OCI-LY3 (cell line): ENCODE measurements around the gene MLH1.

Experiments used
- H2AFZ ChIP-seq: fragments of 200-600, 300-600 bp; shearing (Covaris generic); 2 replicates; pipeline ENCODE4 v1.6.0; 2014; ENCODE audit warnings: antibody characterized with exemption, low read depth, low read length
- H3K27ac ChIP-seq: fragments of 200-600, 300-600 bp; sonication (generic); 2 replicates; pipeline ENCODE4 v1.5.1; 2014; ENCODE audit warnings: mild to moderate bottlenecking, low read length, moderate library complexity, mixed read lengths
- H3K27me3 ChIP-seq: fragments of 200-600, 300-600 bp; sonication (generic); 2 replicates; pipeline ENCODE4 v1.6.1; 2014; ENCODE audit warnings: low read depth, low read length, mixed read lengths
- H3K36me3 ChIP-seq: fragments of 200-600, 300-600 bp; sonication (generic); replicated peaks from 2 replicates; pipeline ENCODE3; 2014; ENCODE audit warnings: low read depth, low read length, mixed read lengths
- H3K4me1 ChIP-seq: fragments of 300-600, 200-600 bp; sonication (generic); 2 replicates; pipeline ENCODE4 v1.6.1; 2014; ENCODE audit warnings: low read length, mixed read lengths
- H3K4me2 ChIP-seq: fragments of 200-600, 300-600 bp; sonication (generic); 2 replicates; pipeline ENCODE4 v1.6.1; 2014; ENCODE audit warnings: low read length, mixed read lengths
- H3K4me3 ChIP-seq: fragments of 300-600, 200-600 bp; sonication (generic); 2 replicates; pipeline ENCODE4 v1.5.1; 2014; ENCODE audit warnings: antibody characterized with exemption, mild to moderate bottlenecking, low read length, moderate library complexity
- H3K79me2 ChIP-seq: fragments of 300-600, 200-600 bp; shearing (Covaris generic); 2 replicates; pipeline ENCODE4 v1.6.1; 2014; ENCODE audit warnings: mild to moderate bottlenecking, low read length, mixed read lengths
- H3K9ac ChIP-seq: fragments of 300-600, 200-600 bp; shearing (Covaris generic); 2 replicates; pipeline ENCODE4 v1.6.0; 2014; ENCODE audit warnings: mild to moderate bottlenecking, low read length, moderate library complexity
- H3K9me3 ChIP-seq: fragments of 200-600, 300-600 bp; shearing (Covaris generic); 2 replicates; pipeline ENCODE4 v1.6.1; 2014; ENCODE audit warnings: low read length, mixed read lengths; ENCODE audit not compliant: insufficient read depth
- H4K20me1 ChIP-seq: fragments of 200-600, 300-600 bp; sonication (generic); 2 replicates; pipeline ENCODE4 v1.6.1; 2016; ENCODE audit warnings: low read length, mixed read lengths; ENCODE audit not compliant: insufficient read depth
- EZH2phosphoT487 ChIP-seq: fragments of 200-600 bp; shearing (Covaris generic); IDR thresholded peaks from 2 replicates; pipeline ENCODE4 v1.6.1; 2018; ENCODE audit warnings: antibody characterized with exemption, mixed run types, low read depth
- TF ChIP-seq, protein P1 (sequence below): fragments of 200-600, 300-600 bp; sonication (generic); IDR thresholded peaks from 2 replicates; pipeline ENCODE4 v1.5.1; 2014; ENCODE audit warnings: antibody characterized with exemption, low read length, low read depth

MLH1 gene

DNA sequence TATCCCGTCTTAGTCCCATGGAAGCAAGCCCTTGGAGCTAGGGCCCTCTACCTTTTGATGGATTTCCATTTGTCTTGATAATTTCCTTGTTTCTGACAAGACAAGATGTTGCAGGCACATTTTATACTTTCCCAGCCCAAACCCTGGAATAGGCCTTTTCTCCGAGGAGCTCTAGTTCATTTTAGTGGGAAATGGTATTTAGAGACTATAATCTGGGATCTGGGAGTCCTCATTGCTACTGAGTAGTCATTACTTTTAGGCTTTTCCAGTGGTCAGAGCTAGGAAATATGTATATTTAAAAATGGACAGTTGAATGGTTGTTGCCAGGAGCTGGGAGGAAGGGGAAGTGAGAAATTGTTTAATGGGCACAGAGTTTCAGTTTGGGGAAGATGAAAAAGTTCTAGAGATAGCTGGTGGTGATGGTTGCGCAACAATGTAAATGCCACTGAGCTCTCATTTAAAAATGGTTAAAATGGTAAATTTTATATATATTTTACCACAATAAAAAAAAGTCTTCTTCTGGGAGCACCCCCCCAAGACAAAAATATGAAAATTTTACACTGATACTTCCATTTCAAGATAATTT is 31.6 kb downstream of the MLH1 start:
- H4K20me1 ChIP-seq, result peaks cover 8% of the 10 kb centered on the region
- peaks cover 80% of the 10 kb centered on the region for H3K36me3 ChIP-seq
- peaks cover 16% of the 10 kb centered on the region for H3K4me1 ChIP-seq

DNA sequence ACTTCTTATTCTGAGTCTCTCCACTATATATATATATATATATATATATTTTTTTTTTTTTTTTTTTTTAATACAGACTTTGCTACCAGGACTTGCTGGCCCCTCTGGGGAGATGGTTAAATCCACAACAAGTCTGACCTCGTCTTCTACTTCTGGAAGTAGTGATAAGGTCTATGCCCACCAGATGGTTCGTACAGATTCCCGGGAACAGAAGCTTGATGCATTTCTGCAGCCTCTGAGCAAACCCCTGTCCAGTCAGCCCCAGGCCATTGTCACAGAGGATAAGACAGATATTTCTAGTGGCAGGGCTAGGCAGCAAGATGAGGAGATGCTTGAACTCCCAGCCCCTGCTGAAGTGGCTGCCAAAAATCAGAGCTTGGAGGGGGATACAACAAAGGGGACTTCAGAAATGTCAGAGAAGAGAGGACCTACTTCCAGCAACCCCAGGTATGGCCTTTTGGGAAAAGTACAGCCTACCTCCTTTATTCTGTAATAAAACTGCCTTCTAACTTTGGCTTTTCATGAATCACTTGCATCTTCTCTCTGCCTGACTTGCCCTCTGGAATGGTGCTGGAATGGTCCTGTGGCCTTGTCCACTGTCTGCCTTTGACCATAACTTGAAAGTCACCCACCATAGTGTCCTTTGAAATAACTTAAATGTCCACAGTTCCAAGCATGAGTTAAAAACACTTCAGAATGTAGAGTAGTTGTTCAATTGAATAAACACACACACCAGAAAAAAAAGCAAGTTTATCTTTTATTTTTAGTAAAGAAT is 32.4 kb downstream of the MLH1 start:
- TF ChIP-seq, protein P1, sequence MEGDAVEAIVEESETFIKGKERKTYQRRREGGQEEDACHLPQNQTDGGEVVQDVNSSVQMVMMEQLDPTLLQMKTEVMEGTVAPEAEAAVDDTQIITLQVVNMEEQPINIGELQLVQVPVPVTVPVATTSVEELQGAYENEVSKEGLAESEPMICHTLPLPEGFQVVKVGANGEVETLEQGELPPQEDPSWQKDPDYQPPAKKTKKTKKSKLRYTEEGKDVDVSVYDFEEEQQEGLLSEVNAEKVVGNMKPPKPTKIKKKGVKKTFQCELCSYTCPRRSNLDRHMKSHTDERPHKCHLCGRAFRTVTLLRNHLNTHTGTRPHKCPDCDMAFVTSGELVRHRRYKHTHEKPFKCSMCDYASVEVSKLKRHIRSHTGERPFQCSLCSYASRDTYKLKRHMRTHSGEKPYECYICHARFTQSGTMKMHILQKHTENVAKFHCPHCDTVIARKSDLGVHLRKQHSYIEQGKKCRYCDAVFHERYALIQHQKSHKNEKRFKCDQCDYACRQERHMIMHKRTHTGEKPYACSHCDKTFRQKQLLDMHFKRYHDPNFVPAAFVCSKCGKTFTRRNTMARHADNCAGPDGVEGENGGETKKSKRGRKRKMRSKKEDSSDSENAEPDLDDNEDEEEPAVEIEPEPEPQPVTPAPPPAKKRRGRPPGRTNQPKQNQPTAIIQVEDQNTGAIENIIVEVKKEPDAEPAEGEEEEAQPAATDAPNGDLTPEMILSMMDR, result no peak
- TF ChIP-seq EZH2phosphoT487, result no peak
- peaks cover 8% of the 10 kb centered on the region for H4K20me1 ChIP-seq

More for the DNA sequence above, 31.6 kb downstream of the MLH1 start:
- no peak overlapping the region for H3K27ac ChIP-seq
- peak overlapping the region; percentile 54 for H3K4me2 ChIP-seq
- H3K79me2 ChIP-seq, result peaks cover 4% of the 10 kb centered on the region; the same call in 1 of the 2 replicates
- H3K9ac ChIP-seq, result no peak overlapping the region
- H3K9me3 ChIP-seq, result no peaks in the 10 kb centered on the region
- H3K4me3 ChIP-seq, result peak overlapping the region; percentile 22
- H3K27me3 ChIP-seq, result no peaks in the 10 kb centered on the region
- no peak overlapping the region for H2AFZ ChIP-seq
- TF ChIP-seq, protein P1, result no peak
- TF ChIP-seq EZH2phosphoT487, result no peak

DNA sequence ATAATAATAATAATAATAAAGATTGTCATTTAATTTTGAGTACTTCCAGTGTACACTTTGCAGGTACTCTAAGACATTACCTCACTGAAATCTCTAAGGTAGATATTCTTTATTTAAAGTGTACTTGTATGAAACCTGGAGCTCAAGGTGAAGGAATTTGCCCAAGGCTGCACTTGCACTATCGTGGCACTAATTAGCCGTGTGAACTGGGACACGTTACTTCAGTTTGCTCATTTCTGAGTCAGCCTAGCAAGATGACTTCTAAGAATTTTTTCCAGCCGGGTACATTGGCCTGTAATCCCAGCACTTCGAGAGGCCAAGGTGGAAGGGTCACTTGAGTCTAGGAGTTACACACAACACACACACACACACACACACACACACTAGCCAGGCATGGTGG is 33.5 kb downstream of the MLH1 start:
- Histone ChIP-seq H3K9ac (no peak overlapping the region), H3K9me3 (no peaks in the 10 kb centered on the region), H3K4me3 (no peak overlapping the region), H3K4me2 (no peak overlapping the region), H3K27ac (no peak overlapping the region), H3K36me3 (peaks cover 75% of the 10 kb centered on the region), H2AFZ (no peak overlapping the region), H4K20me1 (peaks cover 8% of the 10 kb centered on the region), H3K79me2 (peaks cover 4% of the 10 kb centered on the region; the same call in 1 of the 2 replicates), H3K27me3 (no peaks in the 10 kb centered on the region), H3K4me1 (peaks cover 16% of the 10 kb centered on the region)
- TF ChIP-seq, protein P1, result no peak
- TF ChIP-seq EZH2phosphoT487, result no peak

More for the DNA sequence above, 32.4 kb downstream of the MLH1 start:
- no peak overlapping the region for H3K27ac ChIP-seq
- no peak overlapping the region for H3K4me2 ChIP-seq
- H3K79me2 ChIP-seq, result peaks cover 4% of the 10 kb centered on the region; the same call in 1 of the 2 replicates
- H3K36me3 ChIP-seq, result peaks cover 75% of the 10 kb centered on the region
- no peak overlapping the region for H2AFZ ChIP-seq
- H3K9ac ChIP-seq, result no peak overlapping the region
- no peak overlapping the region for H3K4me3 ChIP-seq
- no peaks in the 10 kb centered on the region for H3K9me3 ChIP-seq
- no peaks in the 10 kb centered on the region for H3K27me3 ChIP-seq
- peaks cover 16% of the 10 kb centered on the region for H3K4me1 ChIP-seq

DNA sequence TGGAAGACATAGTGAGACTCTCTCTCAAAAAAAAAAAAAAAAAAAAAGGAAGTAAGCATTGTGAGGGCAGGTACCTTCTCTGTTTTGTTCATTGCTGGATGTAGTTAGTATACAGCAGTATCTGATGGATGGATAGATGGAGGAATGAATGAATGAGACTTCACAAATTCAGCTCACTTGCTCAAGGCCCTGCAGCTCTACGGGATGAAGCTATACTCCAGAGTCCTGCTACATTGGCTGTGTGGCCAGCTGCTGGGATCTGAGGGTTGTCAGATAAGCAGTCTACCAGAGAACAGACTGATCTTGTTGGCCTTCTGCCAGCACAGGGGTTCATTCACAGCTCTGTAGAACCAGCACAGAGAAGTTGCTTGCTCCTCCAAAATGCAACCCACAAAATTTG is 35.0 kb downstream of the MLH1 start:
- Histone ChIP-seq H3K9ac (no peak overlapping the region), H3K4me2 (no peak overlapping the region), H3K79me2 (peaks cover 4% of the 10 kb centered on the region; the same call in 1 of the 2 replicates), H3K4me3 (no peak overlapping the region), H4K20me1 (peaks cover 12% of the 10 kb centered on the region), H3K27me3 (no peaks in the 10 kb centered on the region), H3K9me3 (no peaks in the 10 kb centered on the region), H3K36me3 (peaks cover 75% of the 10 kb centered on the region), H3K4me1 (peaks cover 16% of the 10 kb centered on the region), H3K27ac (no peak overlapping the region), H2AFZ (no peak overlapping the region)
- no peak for TF ChIP-seq EZH2phosphoT487
- TF ChIP-seq, protein P1, result no peak
